ENCODE results near the gene RASA3.
A peak's percentile ranks its signal among the peaks of the same experiment; 100 is the strongest.

GRCh38 chr13:113969973-113970611 lies 162.3 kb downstream of the RASA3 start:
- TF ChIP-seq CTCF (IDR thresholded peaks at IDR 0.05) = no peak
- peak; percentile 74 for TF ChIP-seq POLR2A (IDR thresholded peaks at IDR 0.05)
- TF ChIP-seq EP300 (IDR thresholded peaks at IDR 0.05; ENCODE audit: low read depth) = no peak
- peak in 2 of 3 donors; percentile 55 to 61 for TF ChIP-seq POLR2AphosphoS5 (IDR thresholded peaks at IDR 0.05)

All from transverse colon (tissue), 4 donors.